ENCODE data around the gene STX16.

- TF ChIP-seq CTCF (IDR thresholded peaks at IDR 0.05) (no peak), REST (IDR thresholded peaks at IDR 0.05; ENCODE audit: insufficient read depth in 1 of 2, low read depth in 2 of 2, low read length in 1 of 2) (no peak)
These were observed 21.0 kb upstream of the STX16 start for GRCh38 chr20:58630063-58630462.
